GM12878 (cell line): ENCODE data around the gene SDS.

Source experiments
- CHD2 ChIP-seq: IDR thresholded peaks from 2 replicates; pipeline ENCODE4 v1.6.1; 2011; ENCODE audit warnings: low read depth, low read length, improper control_type of control experiment, borderline replicate concordance
- CTCF ChIP-seq, 3 experiments: IDR thresholded peaks in 2 of 3; conservative IDR thresholded peaks in 1 of 3; 2 replicates each; pipeline ENCODE4 v1.5.1; 2011; ENCODE audit warnings: low read depth in 3 of 3, low read length in 3 of 3, mild to moderate bottlenecking in 3 of 3, control low read depth in 2 of 3, moderate library complexity in 2 of 3, inconsistent platforms in 1 of 3, mixed read lengths in 1 of 3; ENCODE audit not compliant: control insufficient read depth in 2 of 3, insufficient read depth in 1 of 3; ENCODE audit errors: extremely low read depth in 1 of 3
- ETV6 ChIP-seq, 2 experiments: fragments of 450-650 bp in 1 of 2; IDR thresholded peaks in 1 of 2; conservative IDR thresholded peaks in 1 of 2; 2 replicates each; pipeline ENCODE4 v1.6.1; 2014; ENCODE audit warnings: antibody characterized with exemption in 1 of 2, borderline replicate concordance in 1 of 2, low read depth in 1 of 2, mild to moderate bottlenecking in 1 of 2, moderate library complexity in 1 of 2
- FOXM1 ChIP-seq: IDR thresholded peaks from 2 replicates; pipeline ENCODE4 v1.6.1; 2012; ENCODE audit warnings: low read depth, mild to moderate bottlenecking, inconsistent platforms, low read length, moderate library complexity
- JUND ChIP-seq: IDR thresholded peaks from 2 replicates; pipeline ENCODE4 v1.6.1; 2012; ENCODE audit warnings: low read depth, mild to moderate bottlenecking, low read length, improper control_type of control experiment, moderate library complexity
- PBX3 ChIP-seq: IDR thresholded peaks from 2 replicates; pipeline ENCODE4 v1.6.1; 2011; ENCODE audit warnings: mild to moderate bottlenecking, low read depth, low read length, moderate library complexity; ENCODE audit not compliant: insufficient replicate concordance
- RELA ChIP-seq: fragments of 450-650 bp; IDR thresholded peaks from 2 replicates; pipeline ENCODE4 v1.8.0; 2014; ENCODE audit warnings: borderline replicate concordance; ENCODE audit not compliant: partially characterized antibody
- REST ChIP-seq: IDR thresholded peaks from 2 replicates; pipeline ENCODE4 v1.6.1; 2012; ENCODE audit warnings: mild to moderate bottlenecking, low read depth, low read length
- SMC3 ChIP-seq: IDR thresholded peaks from 2 replicates; pipeline ENCODE4 v1.6.1; 2011; ENCODE audit warnings: low read length, improper control_type of control experiment, borderline replicate concordance
- SPI1 ChIP-seq: IDR thresholded peaks from 2 replicates; pipeline ENCODE4 v1.6.1; 2011; ENCODE audit warnings: low read depth, mild to moderate bottlenecking, low read length, moderate library complexity, borderline replicate concordance; ENCODE audit not compliant: insufficient read depth
- USF1 ChIP-seq: IDR thresholded peaks from 2 replicates; pipeline ENCODE4 v1.6.1; 2011; ENCODE audit warnings: borderline replicate concordance, low read depth, mild to moderate bottlenecking, moderate library complexity, mixed read lengths, low read length; ENCODE audit not compliant: insufficient read depth; ENCODE audit errors: extremely low read length

- TF ChIP-seq CTCF (IDR thresholded peaks at IDR 0.05 in 2 of 3, conservative IDR thresholded peaks at IDR 0.05 in 1 of 3; ENCODE audit: control insufficient read depth in 2 of 3, extremely low read depth in 1 of 3, insufficient read depth in 1 of 3, low read depth in 3 of 3, low read length in 3 of 3) (no peak), SPI1 (no peak), PBX3 (no peak), ETV6 (conservative IDR thresholded peaks at IDR 0.05 in 1 of 2, IDR thresholded peaks at IDR 0.05 in 1 of 2; ENCODE audit: borderline replicate concordance in 1 of 2, low read depth in 1 of 2) (no peak), JUND (no peak), SMC3 (no peak), FOXM1 (no peak), RELA (no peak), CHD2 (no peak), USF1 (no peak), REST (no peak)
These were observed 6.7 kb downstream of the SDS start for GRCh38 chr12:113396828-113397496.
